ENCODE results near the gene ORC2.

ORC2 gene

DNA sequence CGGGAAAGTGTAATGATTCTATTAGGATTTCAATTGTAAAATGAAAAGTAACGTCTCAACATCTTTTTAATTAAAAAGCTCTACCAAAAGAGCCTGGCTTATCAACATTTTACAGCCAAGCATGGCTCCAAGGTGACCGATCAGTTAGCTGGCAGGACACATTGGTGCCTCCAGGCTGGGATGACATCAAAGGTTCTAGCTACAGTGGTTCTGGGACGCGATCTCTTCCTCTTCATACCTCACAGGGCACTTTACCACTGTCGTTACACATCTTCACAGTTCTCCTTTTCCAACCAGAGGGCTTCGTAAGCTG lies 693 bp downstream of the ORC2 start:
- no peak for DNase-seq (ENCODE audit: low read depth)
- peak overlapping the region; percentile 87 for H3K4me3 ChIP-seq (ENCODE audit: low read length)
- TF ChIP-seq, protein P1, sequence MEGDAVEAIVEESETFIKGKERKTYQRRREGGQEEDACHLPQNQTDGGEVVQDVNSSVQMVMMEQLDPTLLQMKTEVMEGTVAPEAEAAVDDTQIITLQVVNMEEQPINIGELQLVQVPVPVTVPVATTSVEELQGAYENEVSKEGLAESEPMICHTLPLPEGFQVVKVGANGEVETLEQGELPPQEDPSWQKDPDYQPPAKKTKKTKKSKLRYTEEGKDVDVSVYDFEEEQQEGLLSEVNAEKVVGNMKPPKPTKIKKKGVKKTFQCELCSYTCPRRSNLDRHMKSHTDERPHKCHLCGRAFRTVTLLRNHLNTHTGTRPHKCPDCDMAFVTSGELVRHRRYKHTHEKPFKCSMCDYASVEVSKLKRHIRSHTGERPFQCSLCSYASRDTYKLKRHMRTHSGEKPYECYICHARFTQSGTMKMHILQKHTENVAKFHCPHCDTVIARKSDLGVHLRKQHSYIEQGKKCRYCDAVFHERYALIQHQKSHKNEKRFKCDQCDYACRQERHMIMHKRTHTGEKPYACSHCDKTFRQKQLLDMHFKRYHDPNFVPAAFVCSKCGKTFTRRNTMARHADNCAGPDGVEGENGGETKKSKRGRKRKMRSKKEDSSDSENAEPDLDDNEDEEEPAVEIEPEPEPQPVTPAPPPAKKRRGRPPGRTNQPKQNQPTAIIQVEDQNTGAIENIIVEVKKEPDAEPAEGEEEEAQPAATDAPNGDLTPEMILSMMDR (conservative IDR thresholded peaks at IDR 0.05; ENCODE audit: low read depth, low read length) = no peak

DNA sequence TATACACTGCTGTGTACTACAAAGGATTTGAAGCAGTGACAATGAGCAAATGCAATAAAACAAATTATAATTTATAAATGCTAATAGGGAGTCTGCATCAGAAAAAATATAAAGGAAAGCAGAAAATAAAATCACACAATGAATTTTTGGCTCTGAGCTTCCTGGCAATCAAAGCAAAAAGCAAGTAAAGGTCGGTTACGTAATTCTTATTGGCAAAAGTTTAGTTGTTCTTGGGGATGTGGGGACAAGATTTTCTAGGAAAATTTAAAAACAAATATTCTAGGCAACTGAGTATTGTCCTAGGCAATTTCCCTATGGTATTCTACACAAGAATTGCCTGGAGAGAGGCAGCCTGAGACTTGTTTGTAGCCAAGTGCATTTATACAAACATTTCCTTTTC lies 1.8 kb downstream of the ORC2 start:
- DNase-seq (ENCODE audit: low read depth) = no peak
- no peak overlapping the region for H3K4me3 ChIP-seq (ENCODE audit: low read length)
- TF ChIP-seq, protein P1 (conservative IDR thresholded peaks at IDR 0.05; ENCODE audit: low read depth, low read length) = no peak

DNA sequence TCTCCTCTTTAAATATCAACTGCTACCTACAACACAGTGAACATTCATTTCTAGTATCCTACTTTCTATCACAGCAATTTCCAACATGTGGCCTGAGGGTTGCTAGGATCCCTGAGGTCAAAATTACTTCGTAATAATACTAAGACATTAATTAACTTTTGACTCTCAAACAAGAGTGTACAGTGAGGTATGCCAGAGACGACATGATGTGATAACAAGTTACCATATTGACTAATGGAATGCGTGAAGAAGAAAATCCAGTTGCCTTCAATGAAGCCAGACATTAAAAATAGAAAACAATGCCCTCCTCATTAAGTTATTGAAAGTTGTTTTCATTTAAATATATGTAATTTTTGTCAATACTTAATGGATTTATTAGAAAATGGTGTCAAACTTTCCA lies 13.1 kb downstream of the ORC2 start:
- H3K4me3 ChIP-seq (ENCODE audit: low read length) = no peak overlapping the region
- TF ChIP-seq, protein P1 (conservative IDR thresholded peaks at IDR 0.05; ENCODE audit: low read depth, low read length) = no peak
- no peak for DNase-seq (ENCODE audit: low read depth)

DNA sequence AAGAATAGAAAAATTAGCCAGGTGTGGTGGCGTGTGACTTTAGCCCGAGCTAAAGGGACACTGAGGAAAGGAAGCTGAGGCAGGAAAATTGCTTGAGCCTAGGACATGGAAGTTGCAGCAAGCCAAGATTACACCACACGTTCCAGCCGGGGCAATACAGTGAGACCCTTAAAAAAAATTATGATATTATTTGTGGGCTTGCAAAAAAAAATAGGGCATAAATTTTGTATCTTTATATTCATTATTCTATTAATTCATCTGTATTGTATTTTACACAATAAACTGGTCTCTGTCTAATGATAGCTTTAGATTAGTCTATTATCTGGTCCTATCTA lies 18.1 kb downstream of the ORC2 start:
- no peak overlapping the region for H3K4me3 ChIP-seq (ENCODE audit: low read length)
- TF ChIP-seq, protein P1 (conservative IDR thresholded peaks at IDR 0.05; ENCODE audit: low read depth, low read length) = no peak
- no peak for DNase-seq (ENCODE audit: low read depth)

DNA sequence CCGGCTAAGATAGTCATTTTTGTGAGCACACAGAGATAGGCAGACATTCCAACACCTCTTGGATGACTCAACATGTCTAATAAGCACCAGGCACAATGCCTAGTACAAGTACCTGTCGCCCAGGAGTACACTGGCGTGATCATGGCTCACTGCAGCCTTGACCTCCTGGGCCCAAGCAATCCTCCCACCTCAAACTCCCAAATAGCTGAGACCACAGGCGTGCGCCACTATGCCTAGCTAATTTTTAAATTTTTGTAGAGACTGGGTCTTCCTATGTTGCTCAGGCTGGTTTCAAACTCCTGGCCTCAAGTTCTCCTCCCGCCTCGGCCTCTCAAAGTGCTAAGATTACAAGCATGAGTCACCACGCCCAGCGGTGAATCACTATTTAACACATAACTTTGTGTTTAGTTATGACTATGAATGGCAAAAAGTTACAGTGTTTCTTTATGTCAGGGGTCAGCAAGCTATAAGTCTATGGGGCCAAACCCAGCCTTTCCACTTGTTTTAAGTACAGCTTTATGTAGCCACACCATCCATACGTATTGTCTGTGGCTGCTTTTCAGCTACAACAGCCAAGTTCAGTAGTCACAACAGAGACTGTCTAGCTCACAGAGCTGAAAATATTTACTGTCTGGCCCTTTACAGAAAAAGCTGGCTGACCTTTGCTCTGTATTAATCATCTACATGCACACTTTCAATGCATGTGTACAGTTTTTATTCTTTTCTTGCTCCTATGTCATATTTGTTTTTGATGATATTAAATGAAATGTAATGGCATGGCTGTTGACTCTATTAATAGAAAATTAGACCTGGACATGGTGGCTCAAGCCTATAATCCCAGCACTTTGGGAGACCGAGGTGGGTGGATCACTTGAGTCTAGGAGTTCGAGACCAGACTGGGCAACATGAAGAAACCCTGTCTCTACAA lies 18.7 kb downstream of the ORC2 start:
- peak; percentile 71 for DNase-seq (ENCODE audit: low read depth)
- TF ChIP-seq, protein P1 (conservative IDR thresholded peaks at IDR 0.05; ENCODE audit: low read depth, low read length) = no peak
- H3K4me3 ChIP-seq (ENCODE audit: low read length) = no peak overlapping the region

DNA sequence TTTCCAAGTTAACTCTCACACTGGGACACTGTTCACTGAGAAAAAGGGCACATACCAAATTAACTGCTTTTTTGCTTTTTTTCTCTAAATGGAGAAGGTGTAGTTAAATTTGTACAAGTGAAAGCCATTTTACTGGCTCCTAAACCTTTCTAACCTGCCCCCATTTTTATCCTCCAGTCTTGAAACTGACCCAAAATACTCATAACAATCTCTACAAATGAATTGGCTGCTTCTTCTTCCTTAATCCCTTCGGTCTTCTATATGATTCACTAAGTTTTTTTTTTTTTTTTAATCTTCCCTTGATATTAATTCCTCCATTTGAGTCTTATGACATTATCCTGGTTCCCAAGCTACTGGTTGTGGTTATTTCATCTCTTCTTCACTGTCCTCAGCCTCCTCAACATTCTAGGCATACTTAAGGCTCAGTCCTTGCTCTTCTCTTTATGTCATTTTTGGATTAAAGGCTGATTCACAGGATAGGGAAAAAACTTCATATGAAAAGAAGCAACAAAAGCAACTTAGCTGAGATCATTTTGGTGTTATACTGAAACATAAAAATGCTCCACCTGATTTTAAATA lies 19.8 kb downstream of the ORC2 start:
- peak; percentile 12 for DNase-seq (ENCODE audit: low read depth)
- H3K4me3 ChIP-seq (ENCODE audit: low read length) = no peak overlapping the region
- TF ChIP-seq, protein P1 (conservative IDR thresholded peaks at IDR 0.05; ENCODE audit: low read depth, low read length) = no peak

DNA sequence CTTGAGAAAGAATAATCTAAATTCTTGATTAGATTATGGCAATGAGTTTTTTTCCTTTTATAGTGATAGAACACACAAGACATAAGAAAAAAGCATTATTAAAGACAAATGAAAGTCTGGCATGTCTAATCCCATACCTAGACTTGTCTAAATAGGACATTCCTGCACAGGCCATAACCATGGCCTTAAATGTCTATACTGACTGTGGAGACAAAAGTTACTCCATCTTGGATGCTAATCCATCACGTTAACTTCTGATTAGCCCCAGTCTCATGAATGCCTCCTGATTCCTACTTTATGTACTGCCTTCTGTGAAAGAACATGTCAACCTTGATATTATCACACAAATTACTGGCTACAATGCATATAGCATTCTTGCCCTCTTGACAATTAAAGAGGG lies 23.6 kb downstream of the ORC2 start:
- no peak for DNase-seq (ENCODE audit: low read depth)
- H3K4me3 ChIP-seq (ENCODE audit: low read length) = no peak overlapping the region
- TF ChIP-seq, protein P1 (conservative IDR thresholded peaks at IDR 0.05; ENCODE audit: low read depth, low read length) = no peak

Data from retinal pigment epithelial cell (primary cell).